K562 (cell line): Measurements from ENCODE around the gene PLEKHN1. TPM values are rescaled to one million over a fixed set of nuclear protein-coding genes. Genes with fewer than 3 reads are reported as not detected.

Experiments
- ATAC-seq: fragments of 200-7000 bp; cut with Tn5 transposase; 3 replicates; pipeline ENCODE4 v1.9.1; 2020; ENCODE audit warnings: moderate library complexity
- BruUV-seq: library from RNA; stranded (reverse); fragments of 400-500 nt; replicated peaks from 2 replicates; lab custom pipeline; 2021; lab: Mats Ljungman, UMichigan
- CTCF ChIA-PET: fragments of 300-600 bp; formaldehyde crosslinking; extraction: SDS; loops from one replicate; lab custom pipeline; 2021; ENCODE audit warnings: low intra/inter-chr PET ratio; lab: Yijun Ruan, JAX
- POLR2A ChIA-PET: fragments of 300-600, 350-650 bp; sonication (Branson Sonifier 250); formaldehyde crosslinking; extraction: SDS; loops from one replicate; lab custom pipeline; 2021; ENCODE audit warnings: antibody characterized with exemption, inconsistent platforms; lab: Yijun Ruan, JAX
- DNase-seq, 4 experiments: peaks; one replicate each; pipeline versions ENCODE4 v3.0.0 to v3.0.0-alpha.2; 2011 to 2018; ENCODE audit warnings: low spot score in 3 of 4, mixed read lengths in 3 of 4; ENCODE audit errors: extremely low read depth in 1 of 4
- FAIRE-seq: peaks from 2 replicates; lab custom pipeline; 2011; peaks lifted over from hg19 to GRCh38; lab: Jason Lieb, UNC
- H2AFZ ChIP-seq: 2 replicates; pipeline ENCODE4 v1.6.0; 2011; ENCODE audit warnings: low read depth, low read length, control low read depth, inconsistent platforms
- H3K27ac ChIP-seq: fragments of 200-600 bp; 3 replicates; pipeline ENCODE4 v1.8.0; 2011; ENCODE audit warnings: low read depth, mild to moderate bottlenecking, control low read depth, inconsistent platforms, low read length, moderate library complexity, mixed read lengths; ENCODE audit errors: extremely low read depth
- H3K27me3 ChIP-seq, 2 experiments: fragments of 300-600 bp in 1 of 2; 2 replicates in 1 of 2; 3 replicates in 1 of 2; pipeline versions ENCODE4 v1.6.0 to v1.8.0; 2011; ENCODE audit warnings: inconsistent platforms in 2 of 2, low read length in 2 of 2, mild to moderate bottlenecking in 1 of 2, mixed read lengths in 1 of 2, moderate library complexity in 1 of 2; ENCODE audit not compliant: control insufficient read depth in 2 of 2, insufficient read depth in 2 of 2
- H3K36me3 ChIP-seq: fragments of 300-600 bp; 3 replicates; pipeline ENCODE4 v1.8.0; 2011; ENCODE audit warnings: mild to moderate bottlenecking, low read length, inconsistent platforms; ENCODE audit not compliant: control insufficient read depth, insufficient read depth
- H3K4me1 ChIP-seq, 2 experiments: fragments of 200-600 bp in 1 of 2; replicated peaks in 1 of 2; 2 replicates in 1 of 2; 3 replicates in 1 of 2; pipeline versions ENCODE4 v1.5.1 to v1.8.0; 2011; ENCODE audit warnings: inconsistent platforms in 2 of 2, low read length in 2 of 2, mild to moderate bottlenecking in 1 of 2, mixed read lengths in 1 of 2, moderate library complexity in 1 of 2; ENCODE audit not compliant: control insufficient read depth in 2 of 2, insufficient read depth in 2 of 2
- H3K4me2 ChIP-seq: 2 replicates; pipeline ENCODE4 v1.6.1; 2011; ENCODE audit warnings: low read length, control low read depth, inconsistent platforms, mixed read lengths; ENCODE audit not compliant: insufficient read depth
- H3K4me3 ChIP-seq: fragments of 200-600 bp; sonication (generic), shearing (Covaris generic); 2 replicates; pipeline ENCODE4 v1.5.1; 2016; ENCODE audit warnings: control low read depth, inconsistent platforms
- H3K79me2 ChIP-seq: fragments of 200-600 bp; 3 replicates; pipeline ENCODE4 v1.8.0; 2011; ENCODE audit warnings: low read length, inconsistent platforms; ENCODE audit not compliant: control insufficient read depth, insufficient read depth
- H3K9ac ChIP-seq, 2 experiments: 2 replicates each; pipeline versions ENCODE4 v1.6.0 to v1.6.1; 2011; ENCODE audit warnings: low read depth in 2 of 2, low read length in 2 of 2, control low read depth in 1 of 2, inconsistent platforms in 1 of 2, mild to moderate bottlenecking in 1 of 2, mixed read lengths in 1 of 2; ENCODE audit not compliant: insufficient read depth in 1 of 2
- H3K9me1 ChIP-seq: one replicate; pipeline ENCODE4 v1.6.0; 2011; ENCODE audit warnings: inconsistent platforms, mild to moderate bottlenecking, low read length, moderate library complexity; ENCODE audit not compliant: control insufficient read depth, insufficient read depth
- H3K9me3 ChIP-seq: replicated peaks from 2 replicates; pipeline ENCODE4 v1.5.1; 2011; ENCODE audit warnings: low read depth, low read length, inconsistent platforms; ENCODE audit not compliant: control insufficient read depth, insufficient read depth
- H4K20me1 ChIP-seq: replicated peaks from 2 replicates; pipeline ENCODE4 v1.6.1; 2011; ENCODE audit warnings: low read length, inconsistent platforms, mixed read lengths; ENCODE audit not compliant: control insufficient read depth, insufficient read depth
- CBX2 ChIP-seq: fragments of 200-600 bp; sonication (generic); IDR thresholded peaks from one replicate; pipeline ENCODE4 v1.6.1; 2012; ENCODE audit warnings: mild to moderate bottlenecking, low read length, inconsistent platforms; ENCODE audit not compliant: insufficient read depth, poor library complexity, severe bottlenecking
- CHD4 ChIP-seq: fragments of 200-600 bp; sonication (generic); IDR thresholded peaks from 3 replicates; pipeline ENCODE4 v1.6.1; 2012; ENCODE audit warnings: low read depth, mild to moderate bottlenecking, mixed read lengths, low read length, inconsistent platforms; ENCODE audit not compliant: insufficient read depth, insufficient replicate concordance, poor library complexity, severe bottlenecking
- E2F8 ChIP-seq: fragments of 450-650 bp; IDR thresholded peaks from 2 replicates; pipeline ENCODE4 v1.7.1; 2018; ENCODE audit warnings: mild to moderate bottlenecking, low read depth; ENCODE audit not compliant: partially characterized antibody
- HOXB6 ChIP-seq: fragments of 250-450 bp; sonication (Bioruptor Pico); IDR thresholded peaks from 2 replicates; pipeline ENCODE4 v1.5.1; 2022; ENCODE audit warnings: mild to moderate bottlenecking, borderline replicate concordance
- MNT ChIP-seq, 2 experiments: fragments of 450-650 bp; conservative IDR thresholded peaks; 2 replicates each; pipeline ENCODE4 v1.6.1; 2017; ENCODE audit warnings: mild to moderate bottlenecking in 2 of 2, moderate library complexity in 2 of 2
- MXD1 ChIP-seq: fragments of 250-450 bp; sonication (Bioruptor Pico); IDR thresholded peaks from 2 replicates; pipeline ENCODE4 v1.8.0; 2021; ENCODE audit warnings: borderline replicate concordance, mild to moderate bottlenecking, moderate library complexity; ENCODE audit not compliant: poor library complexity, severe bottlenecking
- MYNN ChIP-seq, 2 experiments: sonication (generic); formaldehyde crosslinking in 1 of 2; IDR thresholded peaks; 2 replicates each; pipeline versions ENCODE4 v1.5.0 to v1.6.1; 2016 to 2020; ENCODE audit warnings: antibody characterized with exemption in 1 of 2, missing genetic modification reagents in 1 of 2
- PTTG1 ChIP-seq: fragments of 450-650 bp; IDR thresholded peaks from 2 replicates; pipeline ENCODE4 v1.6.1; 2016; ENCODE audit warnings: low read depth, mild to moderate bottlenecking, missing genetic modification characterization, missing compliant biosample characterization
- RBM22 ChIP-seq: fragments of 200-400 bp; formaldehyde crosslinking; IDR thresholded peaks from 2 replicates; pipeline ENCODE4 v1.6.1; 2018; ENCODE audit warnings: low read length, low read depth; ENCODE audit not compliant: poor library complexity, severe bottlenecking
- SNIP1 ChIP-seq: fragments of 450-650 bp; IDR thresholded peaks from 2 replicates; pipeline ENCODE4 v1.7.1; 2017; ENCODE audit warnings: low read depth, mild to moderate bottlenecking
- TAF15 ChIP-seq: fragments of 200-400 bp; formaldehyde crosslinking; IDR thresholded peaks from 2 replicates; pipeline ENCODE4 v1.6.1; 2017; ENCODE audit warnings: mild to moderate bottlenecking, low read depth, low read length, moderate library complexity
- ZBTB34 ChIP-seq: fragments of 250-450 bp; sonication (Bioruptor Pico); IDR thresholded peaks from 2 replicates; pipeline ENCODE4 v1.8.0; 2021; ENCODE audit warnings: mild to moderate bottlenecking, moderate library complexity
- WGBS: fragments of 100-300 bp; shearing (Covaris generic); methylation state at CpG from one replicate; pipeline ENCODE4 v1.1.6; 2016; ENCODE audit warnings: low coverage, mixed read lengths; ENCODE audit not compliant: insufficient coverage; ENCODE audit errors: missing lambda C conversion rate; 5-methylcytosine and 5-hydroxymethylcytosine counted together
- in situ Hi-C: fragments of 300-500 bp; cut with MboI; formaldehyde crosslinking; loops from 4 replicates; pipeline ENCODE4 v1.15.0; 2018; ENCODE audit warnings: inconsistent platforms, mixed read lengths
- intact Hi-C: fragments of 100-400 bp; cut with micrococcal nuclease; formaldehyde crosslinking; loops from 2 replicates; pipeline ENCODE4 v1.14.2; 2022
- polyA plus RNA-seq, 8 experiments: library from polyadenylated mRNA; depleted of rRNA in 4 of 8; stranded (reverse) in 5 of 8; unstranded in 3 of 8; fragments of >200 nt; fragmentation: Nextera tagmentation in 2 of 8; fragmentation: Illumina TruSeq in 1 of 8; extraction: Ambion mirVana in 2 of 8; extraction: Trizol in 1 of 8; gene quantifications; 2 replicates each; pipeline versions ENCODE4 v1.2.1 to v1.2.3, GENCODE V29; 2011 to 2014; ENCODE audit warnings: inconsistent platforms in 1 of 8, missing spikeins in 1 of 8
- total RNA-seq, 7 experiments: library from RNA; depleted of rRNA in 6 of 7; stranded (reverse); fragments of >200 nt in 6 of 7; fragmentation: Illumina TruSeq in 2 of 7; extraction: Trizol in 2 of 7; gene quantifications; 2 replicates each; pipeline versions ENCODE4 v1.2.1 to v1.2.3, GENCODE V29; 2011 to 2021; ENCODE audit warnings: low replicate concordance in 1 of 7

The PLEKHN1 gene
- total and polyA plus RNA-seq, 9 of the 15 experiments (the other 6 are each of a cell fraction or from before 2014, with no cell fraction given) = 0.07 to 1.5 (median 0.13) TPM; not detected in 2

- 51% methylated on average over 28 of the region's 28 CpGs for WGBS
- no peak overlapping the region for H3K4me3 ChIP-seq
- ChIA-PET CTCF (no interaction called here), POLR2A (interaction anchor here (1.6 to 2.3 kb wide), 2 partner anchors 14 to 121 kb away, joined by 4 to 7 read pairs; partner anchors contain the start of gene NOC2L)
- H3K27me3 ChIP-seq = no peaks in the 10 kb centered on the region
- H2AFZ ChIP-seq = no peak overlapping the region
- H3K79me2 ChIP-seq = no peaks in the 10 kb centered on the region
- H3K4me1 ChIP-seq = peaks cover 23 to 86% of the 10 kb centered on the region in 2 experiments
- no peak overlapping the region for H3K4me2 ChIP-seq
- H3K9ac ChIP-seq = peak overlapping the region in 1 of 2 experiments; percentile 50; a peak in 1 of 4 replicates
- ATAC-seq = no peak
- peaks cover 60% of the 10 kb centered on the region; the same call in 2 of the 3 replicates for H3K36me3 ChIP-seq
- in situ Hi-C loops (no loop called here), intact Hi-C loops (no loop called here)
- no peak for DNase-seq
- no peaks in the 10 kb centered on the region for H3K9me3 ChIP-seq
- TSS peak; percentile 86 for BruUV-seq
- no peak for FAIRE-seq
- H3K9me1 ChIP-seq = no peaks in the 10 kb centered on the region
- peaks cover 19% of the 10 kb centered on the region; the same call in 1 of the 2 replicates for H4K20me1 ChIP-seq
- H3K27ac ChIP-seq = no peak overlapping the region
- TF ChIP-seq MXD1 (no peak), TAF15 (no peak), E2F8 (no peak), PTTG1 (no peak), ZBTB34 (CRISPR knock-in tag) (no peak), CHD4 (no peak), RBM22 (peak; percentile 8), MNT (conservative IDR thresholded peaks at IDR 0.05) (0 out of 4 replicates have a peak, but pooled peaks of 1 of the 2 experiments have one; percentile 21), HOXB6 (CRISPR knock-in tag) (no peak), CBX2 (no peak), MYNN (IDR thresholded peaks at IDR 0.05) (no peak), MYNN (CRISPR knock-in tag; IDR thresholded peaks at IDR 0.05) (no peak), SNIP1 (no peak)
Observed at GRCh38 chr1:944341-945325, 21.6 kb upstream of the PLEKHN1 start.
